Fibroblast of the conjunctiva (primary cell): ENCODE data around the gene SRMS.

Experiments used
- DNase-seq: peaks from one replicate; pipeline ENCODE4 v3.0.0-alpha.2; 2010; ENCODE audit warnings: low read depth

SRMS gene, protein sequence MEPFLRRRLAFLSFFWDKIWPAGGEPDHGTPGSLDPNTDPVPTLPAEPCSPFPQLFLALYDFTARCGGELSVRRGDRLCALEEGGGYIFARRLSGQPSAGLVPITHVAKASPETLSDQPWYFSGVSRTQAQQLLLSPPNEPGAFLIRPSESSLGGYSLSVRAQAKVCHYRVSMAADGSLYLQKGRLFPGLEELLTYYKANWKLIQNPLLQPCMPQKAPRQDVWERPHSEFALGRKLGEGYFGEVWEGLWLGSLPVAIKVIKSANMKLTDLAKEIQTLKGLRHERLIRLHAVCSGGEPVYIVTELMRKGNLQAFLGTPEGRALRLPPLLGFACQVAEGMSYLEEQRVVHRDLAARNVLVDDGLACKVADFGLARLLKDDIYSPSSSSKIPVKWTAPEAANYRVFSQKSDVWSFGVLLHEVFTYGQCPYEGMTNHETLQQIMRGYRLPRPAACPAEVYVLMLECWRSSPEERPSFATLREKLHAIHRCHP

DNA sequence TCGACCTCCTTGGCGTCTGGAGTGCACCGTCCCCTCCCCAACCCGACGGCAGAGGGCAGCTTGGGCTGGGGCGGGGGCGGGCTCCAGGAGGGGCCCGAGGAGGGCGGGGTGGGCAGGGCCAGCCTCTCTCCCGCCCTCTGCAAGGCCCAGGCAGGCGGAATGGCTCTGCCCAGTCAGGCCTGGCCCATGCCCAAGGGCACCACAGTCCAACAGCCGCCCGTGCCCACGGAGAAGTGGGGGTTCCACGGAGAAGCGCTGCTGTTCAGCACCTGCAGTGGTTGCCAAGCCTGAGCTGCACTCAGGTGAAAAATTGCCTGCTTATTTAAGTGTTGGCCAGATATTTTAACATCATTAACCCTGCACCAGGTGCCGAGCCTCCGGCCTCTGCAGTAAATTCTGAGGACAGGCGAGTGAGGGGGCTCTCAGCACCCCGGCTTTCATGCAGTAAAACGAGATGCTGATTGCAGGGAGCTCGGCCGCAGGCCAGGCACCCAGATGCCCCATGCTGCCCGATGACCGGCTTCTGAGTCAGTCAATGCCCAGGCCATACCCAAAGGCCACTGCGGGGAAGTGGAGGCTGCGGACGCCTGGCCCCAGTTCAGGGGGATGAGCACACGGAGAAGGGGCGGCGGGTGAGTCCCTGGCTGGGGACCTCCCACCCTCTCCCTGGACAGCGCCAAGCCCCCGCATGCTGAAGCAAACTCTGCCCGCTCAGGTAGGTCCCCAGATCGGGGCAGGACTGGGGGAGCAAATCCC lies at the start of gene SRMS:
TSS of gene SRMS (minus strand) at position 25 of the 756 bp plus-strand sequence. CDS start 286 bp downstream, outside the sequence.
- DNase-seq: no peak

DNA sequence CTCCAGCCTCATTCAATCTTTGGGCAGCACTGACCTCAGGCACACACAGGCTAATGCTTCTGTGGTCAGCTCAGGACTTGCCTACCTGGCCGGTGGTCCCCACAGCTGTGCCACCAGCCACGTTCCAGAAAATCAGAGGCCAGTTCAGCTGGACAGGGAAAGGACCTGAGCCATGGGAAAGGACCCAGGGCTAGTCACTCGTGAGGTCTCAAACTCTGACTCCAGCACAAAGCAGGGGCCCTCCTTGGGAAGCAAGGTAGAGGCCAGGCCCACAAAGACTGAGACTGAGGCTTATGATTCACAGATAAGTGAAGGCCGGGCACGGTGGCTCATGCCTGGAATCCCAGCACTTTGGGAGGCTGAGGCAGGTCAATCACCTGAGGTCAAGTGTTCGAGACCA lies 48.9 kb upstream of the SRMS start:
- no peak for DNase-seq

DNA sequence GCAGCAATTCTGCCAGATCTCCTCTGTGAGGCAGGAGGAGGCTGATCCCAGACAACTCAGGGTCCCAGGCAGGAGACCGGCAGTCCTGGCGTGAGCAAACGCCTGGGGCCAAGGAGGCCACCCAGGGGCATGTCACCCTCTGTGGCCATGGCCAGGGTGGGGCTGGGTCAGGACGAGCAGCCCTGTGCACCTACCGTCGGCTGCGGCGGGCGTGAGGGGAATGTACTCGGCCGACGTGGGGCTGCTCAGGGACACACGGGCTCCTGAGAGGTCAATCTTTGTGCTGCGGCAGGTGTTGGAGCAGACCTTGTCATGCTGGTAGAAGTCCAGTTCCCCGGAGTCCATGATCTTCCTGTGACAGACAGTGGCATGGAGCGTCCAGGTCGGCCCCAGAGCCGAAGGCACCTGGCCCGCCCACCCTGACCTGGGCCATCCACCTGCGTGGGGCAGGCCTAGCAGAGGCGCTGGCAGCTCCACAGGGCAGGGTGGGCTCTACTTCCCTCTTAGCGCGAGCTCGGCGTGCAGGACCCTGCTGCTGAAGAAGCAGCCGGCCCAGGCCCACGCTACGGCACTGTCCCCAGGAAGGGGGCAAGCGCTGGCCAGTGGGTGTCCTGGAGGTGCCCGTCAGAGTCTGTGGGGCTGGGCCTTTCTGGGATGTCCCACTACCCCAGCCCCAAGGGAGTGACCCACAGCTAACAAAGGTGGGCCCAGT lies 48.0 kb upstream of the SRMS start:
- no peak for DNase-seq

DNA sequence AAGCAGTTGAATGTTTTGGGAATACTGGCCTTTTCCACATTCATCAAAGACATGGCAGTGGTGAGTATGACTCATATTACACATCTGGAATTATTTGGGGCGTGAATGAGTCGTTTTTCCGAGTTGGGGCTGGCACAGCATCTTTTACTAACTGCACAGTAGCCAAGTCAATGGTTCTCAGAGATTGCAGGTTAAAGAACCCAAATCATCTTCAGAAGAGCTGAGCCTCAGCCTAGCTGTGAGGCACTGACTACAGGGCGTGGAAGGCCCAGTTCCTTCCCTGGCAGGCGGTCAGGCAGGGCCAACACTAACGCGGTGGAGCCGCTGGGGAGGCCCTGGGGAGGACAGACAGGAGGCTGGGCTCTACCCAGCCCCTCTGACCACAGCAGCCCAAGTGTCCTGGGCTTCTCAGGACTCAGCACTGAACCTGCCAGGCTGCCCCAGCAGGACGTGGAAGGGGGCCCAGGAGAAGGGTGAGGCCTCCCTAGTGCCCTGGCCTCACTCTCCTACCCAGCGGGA lies 46.6 kb upstream of the SRMS start:
- peak; percentile 35 for DNase-seq

DNA sequence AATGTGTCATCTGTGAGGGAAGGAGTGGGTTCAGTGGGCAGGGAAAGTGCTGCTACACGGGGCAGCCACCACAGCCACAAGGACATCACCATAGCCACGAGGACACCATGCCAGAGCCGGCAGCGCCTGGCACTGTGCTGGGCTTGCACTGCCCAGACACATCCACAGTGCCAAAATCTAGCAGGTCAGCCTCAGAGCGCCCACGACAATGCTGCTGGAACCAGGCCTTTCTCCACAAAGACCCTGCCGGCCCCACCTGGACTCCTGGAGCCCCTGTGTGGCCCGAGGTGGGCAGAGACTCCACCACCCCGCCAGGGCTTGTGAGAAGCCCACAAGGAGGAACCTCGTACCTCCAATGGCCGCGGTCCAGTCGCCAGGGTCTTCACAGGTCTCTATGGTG lies 45.1 kb upstream of the SRMS start:
- no peak for DNase-seq

DNA sequence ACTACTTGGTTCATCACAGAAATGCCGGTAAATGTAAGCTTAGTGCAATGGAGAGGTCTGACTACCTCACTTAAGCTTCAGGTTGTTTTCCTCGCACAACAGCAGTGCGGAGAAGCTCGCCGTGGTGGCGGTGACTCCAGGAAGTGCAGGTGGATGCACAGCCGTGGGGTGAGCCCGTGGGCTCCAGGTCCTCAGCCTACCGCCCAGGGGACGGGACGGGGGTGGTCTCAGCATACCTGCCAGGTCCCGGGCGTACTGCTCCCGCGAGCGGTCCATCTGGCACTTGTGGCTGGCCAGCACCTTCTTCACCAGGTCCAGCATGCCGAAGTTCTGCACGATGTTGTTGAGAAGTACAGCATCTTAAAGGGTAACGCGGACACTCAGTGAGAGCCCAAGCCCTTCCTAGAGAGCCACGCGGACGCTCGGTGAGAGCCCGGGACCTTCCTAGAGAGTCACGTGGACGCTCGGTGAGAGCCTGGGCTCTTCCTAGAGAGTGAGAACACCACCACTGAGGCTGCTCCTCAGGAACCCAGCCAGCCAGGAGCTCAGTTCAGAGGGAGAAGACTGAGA lies 44.3 kb upstream of the SRMS start:
- DNase-seq: no peak

DNA sequence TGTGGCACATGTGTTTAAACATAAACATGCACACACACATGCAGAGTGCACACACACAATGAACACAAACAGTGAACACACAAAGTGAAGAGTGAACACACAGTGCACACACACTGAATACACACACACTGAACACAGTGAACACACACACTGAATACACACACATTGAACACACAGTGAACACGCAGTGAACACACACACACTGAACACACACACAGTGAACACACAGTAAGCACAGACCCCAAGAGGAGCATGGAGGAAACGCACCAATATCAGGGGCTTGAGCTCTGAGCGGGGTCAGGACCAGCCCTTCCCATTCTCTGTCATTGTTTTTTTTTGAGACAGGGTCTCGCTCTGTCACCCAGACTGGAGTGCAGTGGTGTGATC lies 43.6 kb upstream of the SRMS start:
- DNase-seq: no peak

DNA sequence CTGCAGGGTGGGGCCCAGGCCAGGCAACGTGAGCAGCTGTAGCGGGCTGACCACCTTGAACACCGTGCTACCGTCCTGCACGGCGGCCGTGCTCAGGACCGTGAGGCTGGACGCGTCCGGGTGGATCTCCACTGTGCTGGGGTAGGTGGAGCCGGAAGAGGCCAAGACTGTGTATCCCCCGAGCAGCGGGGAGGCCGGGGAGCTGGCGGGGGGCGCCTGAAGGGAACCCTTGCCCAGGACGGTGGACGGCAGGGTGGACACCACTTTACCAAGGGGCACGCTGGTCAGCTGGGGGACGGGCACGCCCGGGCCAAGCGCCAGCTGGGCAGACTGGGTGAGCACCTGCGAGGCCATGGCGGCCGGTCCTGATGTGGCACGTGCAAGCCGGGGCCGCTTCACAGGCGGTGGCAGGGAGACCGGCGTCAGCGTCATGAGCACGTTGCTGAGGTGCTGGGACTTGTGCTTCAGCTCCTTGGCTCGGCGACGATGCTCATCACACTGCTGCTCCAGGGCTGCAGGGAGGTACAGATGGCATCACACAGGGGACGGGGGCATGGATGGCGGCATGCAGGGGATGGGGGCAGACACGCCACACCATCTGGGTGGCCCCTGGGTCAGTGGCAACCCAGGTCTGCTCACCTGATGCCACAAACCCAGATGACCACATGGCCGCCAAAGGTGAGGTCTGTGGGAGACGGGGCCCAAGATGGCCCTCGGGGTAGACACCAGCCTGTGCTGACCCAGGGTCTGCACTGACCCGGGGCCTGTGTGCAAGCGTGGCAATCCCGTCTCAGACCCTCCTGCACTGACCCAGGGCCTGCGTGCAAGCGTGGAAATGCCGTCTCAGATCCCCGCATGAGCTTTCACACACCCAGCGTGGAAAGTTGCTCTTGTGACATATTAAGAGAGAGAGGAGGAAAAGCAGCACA lies 42.9 kb upstream of the SRMS start:
- no peak for DNase-seq

DNA sequence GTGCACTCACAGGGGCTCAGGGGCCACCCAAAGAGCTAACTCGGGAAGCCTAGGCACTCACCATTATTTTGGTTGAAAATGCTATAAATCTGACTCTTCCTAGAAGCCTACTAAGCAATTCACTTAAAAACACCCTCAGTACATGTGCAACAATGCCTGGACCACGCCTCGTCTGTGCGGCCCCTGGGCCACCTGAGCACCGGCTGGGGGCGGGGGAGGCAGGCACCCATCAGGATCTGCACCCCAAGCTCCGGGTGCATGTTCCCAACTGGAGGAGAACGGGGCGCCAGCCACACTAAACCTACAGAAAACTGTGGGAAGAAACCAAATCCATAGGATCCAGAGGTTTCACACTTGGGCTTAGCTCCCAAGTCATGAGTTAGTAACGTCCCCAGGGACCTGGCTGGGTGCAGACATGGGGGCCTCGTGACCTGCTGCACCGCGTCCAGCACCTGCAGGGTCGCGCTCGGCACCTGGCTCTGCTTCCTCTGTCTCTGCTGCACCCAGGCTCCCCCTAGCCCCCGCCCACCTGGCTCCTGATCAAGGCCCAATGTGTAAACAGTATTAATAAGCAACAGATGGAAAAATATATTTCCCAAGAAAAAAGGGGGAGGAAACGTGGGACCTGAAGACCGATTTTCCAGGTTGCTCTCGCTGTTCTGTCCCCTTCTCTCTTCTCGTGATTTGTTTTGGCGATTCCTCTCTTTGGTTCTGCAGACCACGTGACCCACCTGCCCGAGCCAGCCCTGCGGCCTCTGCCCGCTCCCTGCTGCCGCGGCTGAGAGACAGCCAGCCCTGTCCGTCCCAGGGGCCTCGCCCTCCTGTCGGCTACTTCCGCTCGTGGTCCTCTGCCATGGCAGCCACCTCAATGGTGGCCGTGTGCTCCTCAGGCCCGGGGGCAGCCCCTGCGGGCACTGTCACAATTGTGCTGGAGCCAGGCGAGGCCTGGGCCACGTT lies 42.0 kb upstream of the SRMS start:
- DNase-seq: peak; percentile 20

DNA sequence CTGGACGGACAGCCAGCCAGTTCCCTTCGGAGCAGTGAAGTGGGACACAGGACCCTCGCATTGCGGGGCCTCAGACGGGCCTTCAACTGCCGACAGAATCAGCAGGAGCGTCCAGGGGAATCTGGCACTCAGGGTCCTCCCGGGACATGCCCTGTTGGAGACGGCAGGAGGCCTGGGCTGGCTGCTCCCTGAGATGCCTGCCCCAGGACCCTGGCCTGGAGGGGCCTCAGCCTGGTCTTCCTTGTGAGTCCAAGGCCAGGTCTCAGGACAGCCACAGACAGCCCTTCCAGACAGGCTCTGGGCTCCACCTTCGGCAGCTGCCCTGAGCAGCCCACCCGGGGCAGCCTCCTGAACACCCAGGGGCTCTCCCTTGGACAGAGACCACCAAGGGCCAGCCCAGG lies 41.1 kb upstream of the SRMS start:
- DNase-seq: no peak

DNA sequence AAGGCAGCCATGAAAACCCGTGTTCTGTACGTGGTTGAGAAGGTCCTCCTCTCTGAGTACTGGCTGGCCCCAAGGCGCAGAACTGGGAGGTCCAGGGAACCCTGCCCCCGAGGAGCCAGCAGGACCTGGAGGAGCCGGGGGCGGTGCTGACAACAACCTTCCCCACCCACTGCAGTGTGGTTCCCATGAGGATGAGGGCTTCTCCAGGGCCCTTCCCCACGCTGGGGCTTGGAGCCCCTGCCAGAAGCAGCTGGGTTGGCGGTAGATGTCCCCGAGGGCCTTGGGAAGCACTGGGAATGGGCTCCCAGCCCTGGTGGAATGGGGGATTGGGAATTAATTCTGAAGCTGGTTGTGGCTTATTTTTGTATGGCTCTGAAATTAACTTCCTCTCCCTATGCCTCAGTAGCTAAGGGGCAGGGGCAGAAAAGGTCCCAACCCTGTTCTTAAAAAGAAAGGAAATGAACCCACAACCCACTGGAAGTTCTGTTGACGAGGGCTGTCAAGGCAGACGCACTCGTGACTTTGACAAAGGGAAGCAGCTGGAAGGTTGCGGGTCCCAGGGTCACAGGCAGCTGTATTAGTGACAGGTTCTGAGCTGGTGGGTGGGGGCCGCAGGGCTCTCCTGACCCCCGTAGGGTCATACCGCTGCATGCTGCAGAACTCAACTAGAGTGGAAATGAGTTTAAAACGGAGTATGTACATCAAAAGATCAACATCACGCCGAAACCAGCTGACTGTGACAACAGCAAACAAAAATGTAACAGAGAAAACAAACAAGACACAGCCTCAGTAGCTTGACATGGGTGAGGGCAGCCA lies 40.4 kb upstream of the SRMS start:
- DNase-seq: no peak

DNA sequence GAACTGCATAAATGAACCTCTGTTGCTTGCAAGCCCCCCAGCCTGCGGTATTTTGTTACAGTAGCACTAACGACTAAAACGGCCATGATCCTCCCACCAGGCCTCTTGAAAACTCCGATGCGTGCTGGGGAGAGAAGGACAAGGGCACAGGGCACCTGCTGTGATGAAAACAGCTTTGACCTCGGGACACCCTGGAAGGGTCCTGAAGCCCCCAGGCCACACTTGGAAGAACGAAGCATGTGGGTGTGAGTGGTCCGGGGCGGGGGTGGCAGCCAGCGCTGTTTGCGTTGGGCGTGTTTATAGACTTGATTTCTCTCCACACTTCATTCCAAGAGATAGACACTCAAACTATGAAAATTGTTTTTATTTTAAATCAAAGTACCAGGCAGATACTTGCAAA lies 39.7 kb upstream of the SRMS start:
- DNase-seq: no peak

DNA sequence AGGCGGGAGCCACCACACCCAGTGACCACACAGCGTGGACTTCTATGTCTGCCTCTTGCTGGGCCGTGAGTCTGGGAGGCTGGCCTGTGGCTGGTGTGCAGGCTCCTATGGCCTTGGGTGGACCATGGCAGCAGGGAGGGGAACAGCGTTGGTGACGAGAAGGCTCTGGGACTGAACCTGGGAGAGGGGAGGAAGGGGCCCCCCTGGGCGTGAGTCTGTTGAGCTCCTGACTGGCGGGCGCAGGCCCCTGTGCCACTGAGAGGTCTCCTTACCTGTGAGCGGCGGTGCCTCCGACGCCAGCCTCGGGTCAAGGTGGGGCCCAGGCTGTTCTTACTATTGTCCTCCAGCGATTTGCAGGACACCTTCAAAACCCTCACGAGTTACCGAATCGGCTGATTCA lies 39.2 kb upstream of the SRMS start:
- DNase-seq: no peak

DNA sequence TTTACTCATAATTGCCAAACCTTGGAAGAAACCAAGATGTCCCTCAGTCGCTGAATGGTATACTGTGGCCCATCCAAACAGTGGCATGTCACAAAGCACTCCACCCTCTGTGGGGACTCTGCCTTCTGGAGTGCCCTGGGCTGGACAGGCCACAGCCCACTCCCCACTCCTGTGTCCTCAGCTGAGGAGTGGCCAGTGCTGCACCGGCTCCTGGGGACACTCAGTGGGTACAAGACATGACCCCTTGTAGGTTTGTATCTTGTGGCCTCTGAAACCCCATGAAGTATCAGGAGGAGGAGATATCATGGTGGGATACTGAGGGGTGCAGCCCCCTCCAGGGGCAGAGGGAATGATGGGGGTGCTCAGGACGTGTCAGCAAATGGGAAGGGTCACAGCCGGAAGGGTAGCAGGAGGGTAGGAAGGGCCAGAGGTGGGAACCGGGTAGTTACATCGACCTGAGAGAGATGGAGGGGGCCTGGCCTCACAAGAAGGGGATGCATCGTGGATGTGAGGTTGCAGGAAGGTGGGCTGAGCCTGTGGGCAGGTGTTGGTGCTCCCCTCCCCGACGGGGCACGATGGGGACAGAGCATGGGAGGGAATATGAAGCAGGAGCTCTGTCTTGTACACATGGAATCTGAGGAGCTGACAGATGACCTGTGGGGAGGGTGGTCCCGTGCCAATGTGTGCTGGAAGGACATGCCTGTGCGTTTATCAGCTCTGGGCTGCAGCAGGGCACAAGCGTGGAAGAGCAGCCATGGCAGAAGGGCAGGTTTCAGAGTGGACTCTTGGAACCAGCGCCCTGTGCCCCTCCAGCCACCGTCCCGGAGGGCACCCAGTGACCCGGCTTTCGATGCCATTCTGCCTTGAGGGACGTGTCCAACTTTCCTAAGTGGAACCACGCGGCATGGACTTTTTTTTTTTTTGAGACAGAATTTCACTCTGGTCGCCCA lies 38.3 kb upstream of the SRMS start:
- DNase-seq: no peak

DNA sequence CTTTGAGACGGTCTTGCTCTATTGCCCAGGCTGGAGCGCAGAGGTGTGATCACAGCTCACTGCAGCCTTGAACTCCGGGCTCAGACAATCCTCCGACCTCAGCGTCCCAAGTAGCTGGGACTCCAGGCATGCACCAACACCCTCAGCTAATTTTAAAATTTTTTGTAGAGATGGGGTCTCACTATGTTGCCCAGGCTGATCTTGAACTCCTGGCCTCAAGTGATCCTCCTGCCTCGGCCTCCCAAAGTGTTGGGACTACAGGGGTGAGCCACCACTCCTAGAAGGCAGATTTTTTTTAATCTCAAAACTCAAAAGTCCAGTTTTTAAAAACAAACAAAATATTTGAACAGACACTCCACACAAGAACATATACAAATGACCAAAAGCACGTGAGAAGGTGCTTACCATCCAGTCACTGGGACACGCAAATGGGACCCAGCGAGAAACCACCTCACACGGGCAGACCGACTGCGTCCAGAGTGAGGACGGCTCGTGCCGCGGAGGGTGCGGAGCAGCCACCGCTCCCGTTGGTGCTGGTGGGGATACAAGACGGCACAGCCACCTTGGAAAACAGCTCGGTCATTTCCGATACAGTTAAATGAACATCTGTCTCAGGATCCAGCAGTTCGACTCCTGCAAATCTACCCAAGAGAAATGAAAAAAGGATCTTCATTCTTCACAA lies 35.0 kb upstream of the SRMS start:
- no peak for DNase-seq

DNA sequence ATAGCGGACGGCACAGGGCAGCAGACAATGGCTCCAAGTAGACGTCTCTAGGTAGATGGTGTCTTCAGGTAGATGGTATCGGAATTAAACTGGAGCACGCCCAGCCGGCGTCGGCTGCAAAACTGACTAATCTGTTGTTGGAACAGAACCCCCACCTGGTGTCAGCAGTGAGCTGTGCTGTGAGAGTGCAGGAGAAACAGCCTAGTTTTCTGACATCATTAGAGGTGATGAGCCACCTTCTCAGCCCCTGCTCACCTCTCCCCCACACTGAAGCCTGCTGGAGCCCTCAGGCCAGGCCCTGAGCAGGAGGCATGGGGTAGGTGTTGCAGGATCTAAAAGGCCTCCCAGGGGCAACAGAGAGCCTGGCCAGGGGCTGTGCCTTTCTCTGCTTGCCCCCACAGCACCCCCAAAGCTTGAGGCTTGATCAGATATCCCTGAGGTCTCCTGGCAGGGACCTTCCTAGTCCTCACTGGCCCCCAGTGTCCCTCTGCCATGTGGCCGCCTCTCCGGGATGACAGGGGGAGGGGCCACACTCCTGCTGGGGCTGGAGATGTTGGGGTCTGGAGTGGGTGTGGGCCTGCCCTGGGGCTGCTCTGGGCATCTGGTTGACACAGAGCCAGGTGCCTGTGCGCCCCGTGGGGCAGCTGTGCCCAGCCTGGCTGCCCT lies 33.4 kb upstream of the SRMS start:
- DNase-seq: peak; percentile 18
